HFFc6 (cell line): ENCODE measurements around the gene SLC5A12. TPM values are rescaled to one million over a fixed set of nuclear protein-coding genes. Genes with fewer than 3 reads are reported as not detected.

Experiments
- DNase-seq: peaks from one replicate; pipeline ENCODE4 v3.0.0-alpha.2; 2018
- H3K27ac Mint-ChIP-seq: 2 replicates; pipeline ENCODE4 v1.8.0; 2020; ENCODE audit warnings: mild to moderate bottlenecking, mixed read lengths
- H3K27me3 Mint-ChIP-seq: 2 replicates; pipeline ENCODE4 v1.8.0; 2021; ENCODE audit warnings: mild to moderate bottlenecking, moderate library complexity, mixed read lengths; ENCODE audit not compliant: insufficient read depth
- H3K36me3 Mint-ChIP-seq: 2 replicates; pipeline ENCODE4 v1.8.0; 2021; ENCODE audit warnings: low read depth, mixed read lengths
- H3K4me1 Mint-ChIP-seq: 2 replicates; pipeline ENCODE4 v1.8.0; 2020; ENCODE audit warnings: low read depth, mixed read lengths
- H3K4me3 Mint-ChIP-seq: 2 replicates; pipeline ENCODE4 v1.8.0; 2020; ENCODE audit warnings: mild to moderate bottlenecking, moderate library complexity, mixed read lengths
- H3K9me3 Mint-ChIP-seq: 2 replicates; pipeline ENCODE4 v1.8.0; 2020; ENCODE audit warnings: mild to moderate bottlenecking, mixed read lengths
- total RNA-seq, 6 experiments: library from RNA; stranded (reverse); fragmentation: NEBNext Ultra II Directional; extraction: Animal tissue kit (Norgen Biotek cat#: 25700); gene quantifications; 2 replicates in 1 of 6; 3 replicates in 5 of 6; pipeline ENCODE4 v1.2.3, GENCODE V29; 2021
- TF ChIP-seq, protein P1 (sequence below): fragments of 200-600 bp; sonication (generic); IDR thresholded peaks from 2 replicates; pipeline ENCODE4 v1.5.0; 2021; ENCODE audit warnings: antibody characterized with exemption, mild to moderate bottlenecking

The SLC5A12 gene
- total RNA-seq, 6 experiments from 2014 or later = not detected

DNA sequence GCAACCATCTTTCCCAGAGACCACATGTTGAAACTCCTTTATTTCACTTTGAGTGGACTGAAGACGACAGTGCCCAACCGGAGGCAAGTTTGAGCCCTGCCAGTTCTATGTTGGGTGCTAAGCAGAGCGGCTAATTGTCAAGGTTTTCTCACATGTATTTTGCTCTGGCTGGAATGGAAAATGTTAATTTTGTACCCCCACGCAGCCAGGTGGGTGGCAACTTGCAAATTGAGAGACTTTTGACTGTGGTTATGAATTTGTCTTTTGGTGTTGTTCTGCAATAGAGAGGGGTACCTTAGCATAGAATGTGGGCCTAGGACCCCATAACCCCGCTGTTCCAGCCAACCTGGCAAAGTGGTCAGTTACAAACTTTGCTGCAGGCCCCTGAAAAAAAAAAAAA, 42.5 kb upstream of the SLC5A12 start:
- no peak overlapping the region for H3K27ac Mint-ChIP-seq
- TF ChIP-seq, protein P1, sequence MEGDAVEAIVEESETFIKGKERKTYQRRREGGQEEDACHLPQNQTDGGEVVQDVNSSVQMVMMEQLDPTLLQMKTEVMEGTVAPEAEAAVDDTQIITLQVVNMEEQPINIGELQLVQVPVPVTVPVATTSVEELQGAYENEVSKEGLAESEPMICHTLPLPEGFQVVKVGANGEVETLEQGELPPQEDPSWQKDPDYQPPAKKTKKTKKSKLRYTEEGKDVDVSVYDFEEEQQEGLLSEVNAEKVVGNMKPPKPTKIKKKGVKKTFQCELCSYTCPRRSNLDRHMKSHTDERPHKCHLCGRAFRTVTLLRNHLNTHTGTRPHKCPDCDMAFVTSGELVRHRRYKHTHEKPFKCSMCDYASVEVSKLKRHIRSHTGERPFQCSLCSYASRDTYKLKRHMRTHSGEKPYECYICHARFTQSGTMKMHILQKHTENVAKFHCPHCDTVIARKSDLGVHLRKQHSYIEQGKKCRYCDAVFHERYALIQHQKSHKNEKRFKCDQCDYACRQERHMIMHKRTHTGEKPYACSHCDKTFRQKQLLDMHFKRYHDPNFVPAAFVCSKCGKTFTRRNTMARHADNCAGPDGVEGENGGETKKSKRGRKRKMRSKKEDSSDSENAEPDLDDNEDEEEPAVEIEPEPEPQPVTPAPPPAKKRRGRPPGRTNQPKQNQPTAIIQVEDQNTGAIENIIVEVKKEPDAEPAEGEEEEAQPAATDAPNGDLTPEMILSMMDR = no peak
- no peaks in the 10 kb centered on the region; the same call in 1 of the 2 replicates for H3K27me3 Mint-ChIP-seq
- H3K36me3 Mint-ChIP-seq = no peaks in the 10 kb centered on the region
- H3K4me3 Mint-ChIP-seq = no peak overlapping the region
- 0 out of 2 replicates have a peak, but pooled peaks cover 6% of the 10 kb centered on the region for H3K4me1 Mint-ChIP-seq
- no peaks in the 10 kb centered on the region for H3K9me3 Mint-ChIP-seq
- DNase-seq = no peak

DNA sequence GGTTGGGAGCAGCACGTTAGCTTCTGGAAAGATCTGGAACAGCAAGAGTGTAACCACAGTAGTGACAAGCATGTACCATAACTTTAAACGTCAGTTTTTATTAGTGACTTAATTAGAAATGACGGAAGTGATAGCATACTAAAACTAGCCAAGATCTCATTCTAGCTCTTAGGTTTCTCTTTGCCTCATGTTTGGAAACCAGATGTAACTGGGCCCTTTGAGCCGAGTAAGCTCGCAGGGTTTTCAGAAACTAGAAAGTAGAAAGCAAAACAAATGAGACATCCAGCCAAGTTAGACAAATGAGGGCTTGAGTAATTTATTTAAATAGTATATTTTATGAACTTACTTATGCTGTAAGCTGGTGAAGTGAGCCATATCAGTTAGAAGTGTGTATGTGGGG, 40.2 kb upstream of the SLC5A12 start:
- Mint-ChIP-seq H3K4me1 (0 out of 2 replicates have a peak, but pooled peaks cover 6% of the 10 kb centered on the region), H3K27me3 (no peaks in the 10 kb centered on the region; the same call in 1 of the 2 replicates), H3K36me3 (peaks cover 2% of the 10 kb centered on the region; the same call in 1 of the 2 replicates), H3K27ac (no peak overlapping the region), H3K4me3 (no peak overlapping the region), H3K9me3 (no peaks in the 10 kb centered on the region)
- TF ChIP-seq, protein P1 = no peak
- no peak for DNase-seq

DNA sequence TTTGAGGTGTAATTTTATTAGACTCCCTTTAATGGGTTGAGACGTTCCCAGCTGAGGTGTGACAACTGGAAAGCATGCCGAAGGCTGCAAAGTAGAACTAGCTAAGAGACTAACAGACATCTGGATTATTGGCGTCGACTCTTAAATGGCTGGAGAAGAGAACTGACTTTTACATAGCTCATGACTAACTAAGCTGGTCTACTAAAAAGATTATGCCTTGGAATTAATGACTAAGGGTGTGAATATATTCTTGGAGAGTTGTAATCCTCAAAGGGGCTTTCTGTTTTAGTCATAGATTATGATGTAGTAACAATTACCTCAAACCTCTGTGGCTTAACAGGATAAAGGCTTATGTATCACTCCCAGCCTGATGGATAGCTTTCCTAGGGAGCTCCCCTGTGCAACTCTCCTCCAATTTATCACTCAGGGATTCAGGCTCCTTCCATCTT, 39.5 kb upstream of the SLC5A12 start:
- Mint-ChIP-seq H3K36me3 (peaks cover 7% of the 10 kb centered on the region; the same call in 1 of the 2 replicates), H3K27me3 (no peaks in the 10 kb centered on the region; the same call in 1 of the 2 replicates), H3K27ac (no peak overlapping the region), H3K4me3 (no peak overlapping the region), H3K9me3 (no peaks in the 10 kb centered on the region), H3K4me1 (0 out of 2 replicates have a peak, but pooled peaks cover 6% of the 10 kb centered on the region)
- TF ChIP-seq, protein P1 = no peak
- DNase-seq = no peak

DNA sequence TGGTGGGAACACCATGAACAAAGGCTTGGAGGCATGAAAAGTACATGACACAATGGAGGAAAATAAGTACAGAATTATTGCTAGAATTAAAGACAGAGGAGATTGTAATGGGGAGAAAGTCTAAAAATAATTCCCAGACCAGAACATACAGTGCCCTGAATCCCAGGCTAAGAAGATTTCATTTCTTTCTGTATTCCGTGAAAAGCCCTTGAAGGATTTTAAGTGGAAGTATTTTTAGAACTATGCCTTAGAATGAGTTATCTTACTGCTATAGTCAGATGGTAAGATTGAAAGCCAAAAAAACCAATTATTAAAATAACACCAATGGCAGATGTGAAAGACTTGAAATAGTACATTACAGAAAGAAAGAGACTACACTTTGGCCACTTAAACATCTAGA, 36.1 kb upstream of the SLC5A12 start:
- H3K4me1 Mint-ChIP-seq = peaks cover 12% of the 10 kb centered on the region; the same call in 1 of the 2 replicates
- no peaks in the 10 kb centered on the region for H3K27me3 Mint-ChIP-seq

DNA sequence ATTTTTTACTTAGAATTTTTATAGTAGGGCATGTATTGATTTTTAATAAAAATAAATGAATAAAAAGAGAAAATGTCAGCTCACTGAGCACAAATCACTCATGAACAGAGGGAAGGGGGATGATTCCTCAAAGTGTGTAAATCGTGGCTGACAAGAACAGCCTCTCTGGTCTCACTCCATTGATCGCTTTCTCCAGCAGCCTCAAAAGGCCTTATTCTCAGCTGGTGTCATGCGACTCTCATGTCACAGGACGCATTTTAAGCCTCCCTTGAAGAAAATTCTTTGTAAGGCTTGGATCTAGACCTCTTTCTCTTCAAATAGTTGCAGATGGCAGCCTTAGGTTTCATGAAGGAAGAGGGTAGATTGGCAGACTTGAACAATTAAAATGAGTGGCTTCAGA, 33.9 kb upstream of the SLC5A12 start:
- TF ChIP-seq, protein P1 = no peak
- no peak for DNase-seq
- Mint-ChIP-seq H3K27ac (no peak overlapping the region), H3K27me3 (no peaks in the 10 kb centered on the region), H3K36me3 (peaks cover 7% of the 10 kb centered on the region; the same call in 1 of the 2 replicates), H3K4me1 (peaks cover 6% of the 10 kb centered on the region; the same call in 1 of the 2 replicates), H3K9me3 (no peaks in the 10 kb centered on the region), H3K4me3 (no peak overlapping the region)

More for the DNA sequence above, 36.1 kb upstream of the SLC5A12 start:
- H3K4me3 Mint-ChIP-seq = no peak overlapping the region
- peaks cover 7% of the 10 kb centered on the region; the same call in 1 of the 2 replicates for H3K36me3 Mint-ChIP-seq
- no peak for DNase-seq
- no peaks in the 10 kb centered on the region for H3K9me3 Mint-ChIP-seq
- H3K27ac Mint-ChIP-seq = no peak overlapping the region
- TF ChIP-seq, protein P1 = no peak
